Suprapubic skin (tissue), 4 donors: ENCODE measurements around the gene EEPD1.

ENCODE experiments used
- CTCF ChIP-seq, 2 donors: fragments of 200-600 bp in 1 of 2; fragments of 450-650 bp in 1 of 2; sonication (generic) in 1 of 2; IDR thresholded peaks; one replicate each; pipeline ENCODE4 v1.5.1; 2016 to 2019; ENCODE audit warnings: antibody characterized with exemption in 2 of 2, mild to moderate bottlenecking in 1 of 2, moderate library complexity in 1 of 2
- EP300 ChIP-seq: sonication (generic); formaldehyde crosslinking; IDR thresholded peaks from one replicate; pipeline ENCODE4 v1.6.1; 2017; ENCODE audit warnings: antibody characterized with exemption
- POLR2A ChIP-seq, 2 donors: fragments of 450-650 bp; IDR thresholded peaks; one replicate each; pipeline ENCODE4 v1.6.1; 2017; ENCODE audit warnings: antibody characterized with exemption in 2 of 2, mild to moderate bottlenecking in 2 of 2, moderate library complexity in 2 of 2
- POLR2AphosphoS5 ChIP-seq, 3 donors: sonication (generic); formaldehyde crosslinking; IDR thresholded peaks; one replicate each; pipeline ENCODE4 v1.6.1; 2017; ENCODE audit warnings: antibody characterized with exemption in 3 of 3

- TF ChIP-seq CTCF (IDR thresholded peaks at IDR 0.05) (no peak), POLR2A (IDR thresholded peaks at IDR 0.05) (no peak), EP300 (no peak), POLR2AphosphoS5 (IDR thresholded peaks at IDR 0.05) (no peak)
Observed at GRCh38 chr7:36115448-36116321, 37.4 kb upstream of the EEPD1 start.
